Limb (tissue), 2 donors: ENCODE results near the gene CISD2.
"Not testable (repeated sequence)": the region's sequence is repeated elsewhere in the genome, so short reads cannot be mapped to it uniquely, and the experiment has no call there.

Experiments used
- DNase-seq, 2 donors: peaks; one replicate each; pipeline ENCODE4 v3.0.0-alpha.2; 2016; ENCODE audit errors: extremely low spot score in 2 of 2

Gene CISD2

GRCh38 chr4:102849579-102850104 lies 19.1 kb upstream of the CISD2 start:
- no peak for DNase-seq

GRCh38 chr4:102850370-102850769 lies 18.4 kb upstream of the CISD2 start:
- DNase-seq, result no peak

GRCh38 chr4:102858828-102859464 lies 9.8 kb upstream of the CISD2 start:
- DNase-seq, result no peak

- no peak for DNase-seq
Observed at GRCh38 chr4:102860611-102861324, 8.0 kb upstream of the CISD2 start.

- no peak for DNase-seq
Observed at GRCh38 chr4:102862016-102862415, 6.8 kb upstream of the CISD2 start.

GRCh38 chr4:102862747-102863146 lies 6.0 kb upstream of the CISD2 start:
- no peak for DNase-seq

GRCh38 chr4:102865327-102865726 lies 3.5 kb upstream of the CISD2 start:
- not testable (repeated sequence) for DNase-seq

- no peak for DNase-seq
Observed at GRCh38 chr4:102867278-102868152, 1.3 kb upstream of the CISD2 start.

GRCh38 chr4:102868153-102868780 lies 525 bp upstream of the CISD2 start:
- no peak for DNase-seq

- no peak for DNase-seq
Observed at GRCh38 chr4:102869569-102870197, 891 bp downstream of the CISD2 start.

GRCh38 chr4:102871772-102872171 lies 3.0 kb downstream of the CISD2 start:
- no peak for DNase-seq

- not testable (repeated sequence) for DNase-seq
Observed at GRCh38 chr4:102877477-102878106, 8.8 kb downstream of the CISD2 start.

GRCh38 chr4:102878349-102878748 lies 9.6 kb downstream of the CISD2 start:
- DNase-seq, result not testable (repeated sequence)

- no peak for DNase-seq
Observed at GRCh38 chr4:102878901-102879300, 10.1 kb downstream of the CISD2 start.

GRCh38 chr4:102881343-102881742 lies 12.6 kb downstream of the CISD2 start:
- no peak for DNase-seq

GRCh38 chr4:102883278-102883677 lies 14.5 kb downstream of the CISD2 start:
- DNase-seq, result no peak

GRCh38 chr4:102888570-102888969 lies 19.8 kb downstream of the CISD2 start:
- not testable (repeated sequence) for DNase-seq

- DNase-seq, result not testable (repeated sequence)
Observed at GRCh38 chr4:102889866-102890265, 21.1 kb downstream of the CISD2 start.

GRCh38 chr4:102896547-102896946 lies 27.8 kb downstream of the CISD2 start:
- not testable (repeated sequence) for DNase-seq

- not testable (repeated sequence) for DNase-seq
Observed at GRCh38 chr4:102897610-102898009, 28.8 kb downstream of the CISD2 start.
